Karpas-422 (cell line): Measurements from ENCODE around the gene PLCD1. TPM values are rescaled to one million over a fixed set of nuclear protein-coding genes. Genes with fewer than 3 reads are reported as not detected.
"Not testable (repeated sequence)": the region's sequence is repeated elsewhere in the genome, so short reads cannot be mapped to it uniquely, and the experiment has no call there.

Source experiments
- DNase-seq: peaks from one replicate; pipeline ENCODE4 v3.0.0-alpha.2; 2015
- H2AFZ ChIP-seq: fragments of 200-600 bp; sonication (generic); 2 replicates; pipeline ENCODE4 v1.6.1; 2014; ENCODE audit warnings: antibody characterized with exemption, low read length, mixed read lengths
- H3K27ac ChIP-seq: fragments of 200-600 bp; sonication (generic); 2 replicates; pipeline ENCODE4 v1.5.1; 2014; ENCODE audit warnings: mild to moderate bottlenecking, low read length, moderate library complexity
- H3K27me3 ChIP-seq: fragments of 200-600 bp; sonication (generic); 2 replicates; pipeline ENCODE4 v1.6.1; 2014; ENCODE audit warnings: low read length, mixed read lengths
- H3K36me3 ChIP-seq: fragments of 200-600 bp; sonication (generic); 2 replicates; pipeline ENCODE4 v1.6.1; 2014; ENCODE audit warnings: low read length, mixed read lengths; ENCODE audit not compliant: insufficient read depth
- H3K4me1 ChIP-seq: fragments of 200-600 bp; sonication (generic); 2 replicates; pipeline ENCODE4 v1.6.1; 2014; ENCODE audit warnings: mild to moderate bottlenecking, low read length, mixed read lengths
- H3K4me2 ChIP-seq: fragments of 200-600 bp; sonication (generic); 2 replicates; pipeline ENCODE4 v1.6.1; 2014; ENCODE audit warnings: low read length, low read depth, mild to moderate bottlenecking; ENCODE audit not compliant: poor library complexity, severe bottlenecking
- H3K4me3 ChIP-seq: fragments of 200-600 bp; sonication (generic); 2 replicates; pipeline ENCODE4 v1.5.1; 2014; ENCODE audit warnings: mild to moderate bottlenecking, antibody characterized with exemption, low read length, mixed read lengths
- H3K79me2 ChIP-seq: fragments of 200-600 bp; sonication (generic); 2 replicates; pipeline ENCODE4 v1.6.1; 2014; ENCODE audit warnings: mild to moderate bottlenecking, low read length, mixed read lengths
- H3K9ac ChIP-seq: fragments of 200-600 bp; sonication (generic); 2 replicates; pipeline ENCODE4 v1.6.0; 2014; ENCODE audit warnings: low read length
- H3K9me2 ChIP-seq: fragments of 200-600 bp; sonication (generic), shearing (Covaris generic); replicated peaks from 2 replicates; pipeline ENCODE4 v1.6.0; 2014; ENCODE audit warnings: mild to moderate bottlenecking, low read length, moderate library complexity; ENCODE audit not compliant: insufficient read depth
- H3K9me3 ChIP-seq: fragments of 300-700, 200-600 bp; sonication (generic); 2 replicates; pipeline ENCODE4 v1.6.1; 2014; ENCODE audit warnings: low read length, mixed read lengths
- H4K20me1 ChIP-seq: fragments of 200-600 bp; sonication (generic); 2 replicates; pipeline ENCODE4 v1.6.1; 2014; ENCODE audit warnings: mild to moderate bottlenecking, antibody characterized with exemption, low read length, low read depth; ENCODE audit not compliant: insufficient read depth
- total RNA-seq: library from RNA; depleted of rRNA; stranded (reverse); fragments of >200 nt; shearing (Covaris generic); gene quantifications from 2 replicates; pipeline ENCODE4 v1.2.3, GENCODE V29; 2014; ENCODE audit warnings: low replicate concordance

PLCD1 gene
- total RNA-seq, 1 experiment from 2014 or later = 0.89 TPM

GRCh38 chr3:38043486-38043885 lies 14.0 kb upstream of the PLCD1 start:
- H3K9ac ChIP-seq = no peak overlapping the region
- no peak overlapping the region for H3K4me3 ChIP-seq
- H3K27me3 ChIP-seq = no peaks in the 10 kb centered on the region
- no peaks in the 10 kb centered on the region for H3K9me2 ChIP-seq
- no peak for DNase-seq
- no peak overlapping the region for H2AFZ ChIP-seq
- no peaks in the 10 kb centered on the region for H3K9me3 ChIP-seq
- H3K4me2 ChIP-seq = no peak overlapping the region
- no peaks in the 10 kb centered on the region for H3K36me3 ChIP-seq
- H4K20me1 ChIP-seq = no peaks in the 10 kb centered on the region
- no peak overlapping the region for H3K27ac ChIP-seq
- H3K4me1 ChIP-seq = peaks cover 14% of the 10 kb centered on the region
- H3K79me2 ChIP-seq = no peaks in the 10 kb centered on the region

- peaks cover 11% of the 10 kb centered on the region for H3K4me1 ChIP-seq
- H3K9me3 ChIP-seq = no peaks in the 10 kb centered on the region
- no peaks in the 10 kb centered on the region for H3K36me3 ChIP-seq
- no peaks in the 10 kb centered on the region for H3K9me2 ChIP-seq
- no peaks in the 10 kb centered on the region for H3K79me2 ChIP-seq
- no peak overlapping the region for H3K4me3 ChIP-seq
- H3K9ac ChIP-seq = no peak overlapping the region
- H3K27ac ChIP-seq = no peak overlapping the region
- H4K20me1 ChIP-seq = no peaks in the 10 kb centered on the region
- DNase-seq = no peak
- H3K4me2 ChIP-seq = no peak overlapping the region
- no peak overlapping the region for H2AFZ ChIP-seq
- no peaks in the 10 kb centered on the region for H3K27me3 ChIP-seq
Measured at GRCh38 chr3:38040401-38040800, 11.0 kb upstream of the PLCD1 start.

GRCh38 chr3:38039899-38040261 lies 10.4 kb upstream of the PLCD1 start:
- Histone ChIP-seq H4K20me1 (no peaks in the 10 kb centered on the region), H3K27ac (no peak overlapping the region), H3K27me3 (no peaks in the 10 kb centered on the region), H3K79me2 (no peaks in the 10 kb centered on the region), H3K9ac (no peak overlapping the region), H3K36me3 (no peaks in the 10 kb centered on the region), H3K4me3 (peak overlapping the region; percentile 49; the same call in 1 of the 2 replicates), H3K4me1 (peaks cover 11% of the 10 kb centered on the region), H3K9me2 (no peaks in the 10 kb centered on the region), H3K9me3 (no peaks in the 10 kb centered on the region), H3K4me2 (peak overlapping the region; percentile 54), H2AFZ (no peak overlapping the region)
- DNase-seq = peak; percentile 47

- H3K27ac ChIP-seq = no peak within 1 kb of the TSS
- peak within 1 kb of the TSS; percentile 17; the same call in 1 of the 2 replicates for H3K9ac ChIP-seq
- peak within 1 kb of the TSS; percentile 49; the same call in 1 of the 2 replicates for H3K4me3 ChIP-seq
- DNase-seq = peak; percentile 77
- H3K27me3 ChIP-seq = no peaks in the 10 kb centered on the region
- peaks cover 11% of the 10 kb centered on the region for H3K4me1 ChIP-seq
- no peaks in the 10 kb centered on the region for H3K9me2 ChIP-seq
- peak within 1 kb of the TSS; percentile 54 for H3K4me2 ChIP-seq
- no peaks in the 10 kb centered on the region for H3K36me3 ChIP-seq
- H2AFZ ChIP-seq = peak within 1 kb of the TSS; percentile 70; the same call in 1 of the 2 replicates
- no peaks in the 10 kb centered on the region for H4K20me1 ChIP-seq
- no peaks in the 10 kb centered on the region for H3K9me3 ChIP-seq
- no peaks in the 10 kb centered on the region for H3K79me2 ChIP-seq
Measured at GRCh38 chr3:38039101-38039898, 9.9 kb upstream of the PLCD1 start, which contains the start of gene DLEC1. TSS of gene DLEC1 (plus strand) at chr3:38039208. CDS start at chr3:38039226, 18 bp downstream.

GRCh38 chr3:38038447-38038911 lies 9.0 kb upstream of the PLCD1 start:
- Histone ChIP-seq H3K27me3 (no peaks in the 10 kb centered on the region), H4K20me1 (no peaks in the 10 kb centered on the region), H2AFZ (peak overlapping the region; percentile 70; the same call in 1 of the 2 replicates), H3K4me1 (peaks cover 11% of the 10 kb centered on the region), H3K27ac (no peak overlapping the region), H3K9ac (peak overlapping the region; percentile 17; the same call in 1 of the 2 replicates), H3K4me2 (peak overlapping the region; percentile 54), H3K9me2 (no peaks in the 10 kb centered on the region), H3K79me2 (no peaks in the 10 kb centered on the region), H3K4me3 (peak overlapping the region; percentile 49; the same call in 1 of the 2 replicates), H3K9me3 (no peaks in the 10 kb centered on the region), H3K36me3 (no peaks in the 10 kb centered on the region)
- no peak for DNase-seq

GRCh38 chr3:38036906-38037305 lies 7.5 kb upstream of the PLCD1 start:
- no peak overlapping the region for H3K9ac ChIP-seq
- no peak overlapping the region for H3K27ac ChIP-seq
- 0 out of 2 replicates have a peak, but pooled peaks cover 3% of the 10 kb centered on the region for H4K20me1 ChIP-seq
- no peaks in the 10 kb centered on the region for H3K79me2 ChIP-seq
- no peaks in the 10 kb centered on the region for H3K9me3 ChIP-seq
- DNase-seq = no peak
- H3K4me1 ChIP-seq = peaks cover 11% of the 10 kb centered on the region
- no peaks in the 10 kb centered on the region for H3K9me2 ChIP-seq
- no peak overlapping the region for H3K4me3 ChIP-seq
- no peak overlapping the region for H2AFZ ChIP-seq
- H3K27me3 ChIP-seq = no peaks in the 10 kb centered on the region
- H3K4me2 ChIP-seq = no peak overlapping the region
- H3K36me3 ChIP-seq = no peaks in the 10 kb centered on the region

- Histone ChIP-seq H3K4me1 (peaks cover 11% of the 10 kb centered on the region), H4K20me1 (0 out of 2 replicates have a peak, but pooled peaks cover 3% of the 10 kb centered on the region)
Measured at GRCh38 chr3:38036286-38036685, 6.8 kb upstream of the PLCD1 start.

GRCh38 chr3:38034335-38034734 lies 4.9 kb upstream of the PLCD1 start:
- not testable (repeated sequence) for H3K27ac ChIP-seq, H3K27me3 ChIP-seq, H3K4me2 ChIP-seq, H3K36me3 ChIP-seq, H3K79me2 ChIP-seq, H3K9ac ChIP-seq, H3K9me2 ChIP-seq, H3K4me3 ChIP-seq, DNase-seq, H2AFZ ChIP-seq, H4K20me1 ChIP-seq, H3K9me3 ChIP-seq, H3K4me1 ChIP-seq

More at GRCh38 chr3:38036286-38036685, 6.8 kb upstream of the PLCD1 start:
- H3K4me3 ChIP-seq = no peak overlapping the region
- no peaks in the 10 kb centered on the region for H3K9me3 ChIP-seq
- no peaks in the 10 kb centered on the region for H3K79me2 ChIP-seq
- no peak overlapping the region for H3K4me2 ChIP-seq
- H3K27me3 ChIP-seq = no peaks in the 10 kb centered on the region
- H3K9me2 ChIP-seq = no peaks in the 10 kb centered on the region
- no peak overlapping the region for H3K9ac ChIP-seq
- no peak overlapping the region for H3K27ac ChIP-seq
- no peak for DNase-seq
- H3K36me3 ChIP-seq = no peaks in the 10 kb centered on the region
- no peak overlapping the region for H2AFZ ChIP-seq
